ENCODE results near the gene CNOT1.
A peak's percentile ranks its signal among the peaks of the same experiment; 100 is the strongest.

CNOT1 gene

GRCh38 chr16:58515871-58516767 is 113.5 kb downstream of the CNOT1 start:
- TF ChIP-seq BACH2 (CRISPR knock-in tag; IDR thresholded peaks at IDR 0.05; ENCODE audit: borderline replicate concordance): no peak
- TF ChIP-seq ESRRG (CRISPR knock-in tag; IDR thresholded peaks at IDR 0.05): no peak
- no peak for TF ChIP-seq TSHZ2 (CRISPR knock-in tag; IDR thresholded peaks at IDR 0.05)
- TF ChIP-seq RARB (CRISPR knock-in tag; IDR thresholded peaks at IDR 0.05): no peak
- no peak for TF ChIP-seq ZNF8 (CRISPR knock-in tag; IDR thresholded peaks at IDR 0.05)
- TF ChIP-seq SNAI2 (CRISPR knock-in tag; IDR thresholded peaks at IDR 0.05): no peak
- no peak for TF ChIP-seq ISL1 (CRISPR knock-in tag; IDR thresholded peaks at IDR 0.05)
- no peak for TF ChIP-seq OSR1 (CRISPR knock-in tag; IDR thresholded peaks at IDR 0.05)
- no peak for TF ChIP-seq ARNTL (CRISPR knock-in tag; IDR thresholded peaks at IDR 0.05; ENCODE audit: borderline replicate concordance, low read depth)
- TF ChIP-seq CSDC2 (CRISPR knock-in tag; IDR thresholded peaks at IDR 0.05): no peak
- no peak for TF ChIP-seq PATZ1 (CRISPR knock-in tag; IDR thresholded peaks at IDR 0.05; ENCODE audit: borderline replicate concordance)
- no peak for TF ChIP-seq TCF4 (CRISPR knock-in tag; IDR thresholded peaks at IDR 0.05; ENCODE audit: borderline replicate concordance)
- TF ChIP-seq ZFP30 (CRISPR knock-in tag; IDR thresholded peaks at IDR 0.05): no peak
- ATAC-seq: peak; percentile 18

GRCh38 chr16:58515125-58515870 is 114.3 kb downstream of the CNOT1 start, which contains the start of gene SETD6:
Gene SETD6, plus strand, starts transcription at chr16:58515517. Its CDS starts 21 bp downstream, at chr16:58515538.
- no peak for TF ChIP-seq SNAI2 (CRISPR knock-in tag; IDR thresholded peaks at IDR 0.05)
- TF ChIP-seq PATZ1 (CRISPR knock-in tag; IDR thresholded peaks at IDR 0.05; ENCODE audit: borderline replicate concordance): peak; percentile 27; the same call in 1 of the 2 replicates
- 0 out of 2 replicates have a peak, but pooled peaks have one; percentile 52 for TF ChIP-seq GLIS3 (CRISPR knock-in tag; IDR thresholded peaks at IDR 0.05)
- peak; percentile 11; the same call in 1 of the 2 replicates for TF ChIP-seq TCF4 (CRISPR knock-in tag; IDR thresholded peaks at IDR 0.05; ENCODE audit: borderline replicate concordance)
- TF ChIP-seq POU6F1 (CRISPR knock-in tag; IDR thresholded peaks at IDR 0.05; ENCODE audit: borderline replicate concordance, low read depth): no peak
- no peak for TF ChIP-seq ESRRG (CRISPR knock-in tag; IDR thresholded peaks at IDR 0.05)
- no peak for TF ChIP-seq OSR1 (CRISPR knock-in tag; IDR thresholded peaks at IDR 0.05)
- TF ChIP-seq PPARA (CRISPR knock-in tag; IDR thresholded peaks at IDR 0.05; ENCODE audit: borderline replicate concordance): no peak
- TF ChIP-seq CSDC2 (CRISPR knock-in tag; IDR thresholded peaks at IDR 0.05): no peak
- TF ChIP-seq RARB (CRISPR knock-in tag; IDR thresholded peaks at IDR 0.05): no peak

GRCh38 chr16:58513874-58514273 is 115.8 kb downstream of the CNOT1 start:
- no peak for ATAC-seq
- TF ChIP-seq ZC3H10 (CRISPR knock-in tag; IDR thresholded peaks at IDR 0.05): no peak

More at GRCh38 chr16:58515125-58515870, 114.3 kb downstream of the CNOT1 start, which contains the start of gene SETD6:
- peak; percentile 91 for ATAC-seq
